Measurements from ENCODE around the gene TCEAL5.
"Not testable (repeated sequence)": the region's sequence is repeated elsewhere in the genome, so short reads cannot be mapped to it uniquely, and the experiment has no call there.

Gene TCEAL5

DNA sequence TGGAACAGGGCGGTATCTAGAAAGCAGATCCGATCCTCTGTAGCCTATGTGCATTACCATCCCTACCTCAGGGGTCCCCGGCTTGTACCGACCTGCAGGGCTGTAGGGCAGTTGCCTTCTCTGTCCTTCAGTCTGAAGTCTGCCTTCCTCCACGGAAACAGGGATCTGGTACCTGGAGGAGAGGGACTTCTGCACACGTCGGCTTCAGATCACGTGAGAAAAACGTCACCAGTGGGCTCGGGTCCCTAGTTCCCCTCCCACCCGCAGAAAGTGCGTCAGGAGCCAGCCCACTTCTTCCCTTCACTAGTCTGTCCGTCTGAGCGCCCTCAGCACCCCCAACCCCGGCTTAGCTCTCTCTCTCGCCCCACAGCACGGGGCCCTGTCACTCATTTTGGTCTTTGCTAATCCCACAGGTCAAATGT lies at the start of gene TCEAL5:
TCEAL5 (minus strand) TSS at position 170 of the 422 bp plus-strand sequence. CDS start 2,187 bp downstream, outside the sequence.
- DNase-seq = no peak

DNA sequence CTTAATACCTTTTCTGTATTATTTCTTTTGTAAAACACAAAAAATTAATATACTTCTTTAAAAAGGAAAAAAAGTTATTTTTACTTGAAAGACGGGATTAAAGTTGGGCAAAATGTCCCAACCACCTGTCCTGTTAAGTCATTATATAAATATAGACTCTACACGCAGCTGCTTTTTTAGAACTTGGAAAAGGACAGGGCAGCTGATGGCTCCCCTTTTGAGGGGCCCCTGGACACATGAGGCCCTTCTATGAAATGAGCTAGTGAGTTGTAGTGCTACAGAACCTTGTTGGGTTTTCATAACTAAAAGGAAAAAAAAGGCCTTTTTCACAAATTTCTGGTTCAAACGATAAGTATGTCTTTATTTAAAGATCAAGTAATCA lies 34.8 kb upstream of the TCEAL5 start:
- peak; percentile 58 for DNase-seq

DNA sequence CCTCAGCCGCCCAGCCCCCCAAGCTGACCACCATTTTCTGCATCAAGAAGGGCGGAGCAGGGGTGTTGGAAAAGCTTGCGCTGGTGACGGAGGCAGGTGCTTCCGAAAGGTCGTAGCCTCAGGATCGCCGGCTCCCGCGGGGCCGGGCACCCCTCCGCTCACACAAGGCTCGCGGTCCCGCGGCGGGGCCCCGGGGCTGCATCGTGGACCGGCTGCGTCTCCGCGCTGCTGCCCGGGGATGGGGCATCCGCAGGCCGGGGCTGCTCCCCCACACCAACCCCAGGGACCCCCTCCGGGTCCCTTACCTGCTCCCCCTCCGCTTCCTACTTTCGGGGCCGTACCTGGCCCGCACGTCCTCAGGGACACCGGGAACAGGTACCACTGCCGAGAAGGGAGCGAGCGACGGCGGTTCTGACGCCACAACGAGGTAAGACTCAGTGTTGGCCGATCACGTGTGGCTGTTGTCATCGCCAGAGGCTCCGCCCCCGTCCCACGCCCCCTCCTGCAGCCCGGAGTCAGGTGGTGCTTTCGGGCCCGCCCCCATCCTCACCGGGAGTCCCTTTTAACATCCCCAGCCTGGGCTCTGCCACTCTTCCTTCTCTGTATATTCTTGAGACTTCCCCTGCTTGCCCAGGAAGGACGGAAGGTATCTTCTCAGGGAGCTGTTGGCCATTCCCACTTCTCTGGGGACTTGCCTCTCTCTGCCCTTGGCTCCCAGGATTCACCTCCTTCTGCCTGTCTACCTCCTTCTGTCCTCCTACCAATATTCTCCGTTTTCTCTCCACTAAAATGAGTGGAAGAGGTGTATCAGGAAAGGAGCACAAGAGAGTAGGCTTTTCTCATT lies 34.2 kb upstream of the TCEAL5 start, which contains the start of gene BEX2:
BEX2 (minus strand) TSS at position 436 of the 844 bp plus-strand sequence. CDS start 1,014 bp downstream, outside the sequence.
- DNase-seq = peak; percentile 94

- peak; percentile 38 for DNase-seq
These were observed 33.5 kb upstream of the TCEAL5 start for GRCh38 chrX:103309860-103310554.

DNA sequence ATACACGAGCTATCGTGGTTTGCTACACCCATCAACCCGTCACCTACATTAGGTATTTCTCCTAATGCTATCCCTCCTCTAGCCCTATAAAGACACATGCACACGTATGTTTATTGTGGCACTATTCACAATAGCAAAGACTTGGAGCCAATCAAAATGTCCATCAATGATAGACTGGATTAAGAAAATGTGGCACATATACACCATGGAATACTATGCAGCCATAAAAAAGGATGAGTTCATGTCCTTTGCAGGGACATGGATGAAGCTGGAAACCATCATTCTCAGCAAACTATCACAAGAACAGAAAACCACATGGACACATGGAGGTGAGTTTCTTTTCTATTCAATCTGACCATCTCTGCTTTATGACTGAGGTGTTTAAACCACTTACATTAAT lies 29.1 kb upstream of the TCEAL5 start:
- DNase-seq = not testable (repeated sequence)

DNA sequence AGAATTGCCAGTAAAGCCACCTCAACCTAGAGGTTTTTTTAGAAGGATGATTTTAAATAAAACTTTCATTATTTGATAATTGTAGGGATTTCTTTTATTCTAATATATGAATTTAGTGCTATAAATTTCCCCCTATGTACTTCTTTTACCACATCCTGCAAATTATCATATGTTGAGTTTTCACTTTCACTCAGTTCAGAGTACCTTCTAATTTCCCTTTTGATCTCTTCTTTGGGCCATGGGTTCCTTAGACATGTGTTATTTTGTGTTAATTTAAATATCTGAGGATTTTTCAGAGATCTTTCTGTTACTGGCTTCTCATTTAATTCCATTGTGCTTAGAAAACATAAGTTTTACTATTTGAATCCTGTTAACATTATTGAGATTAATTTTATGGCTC lies 28.2 kb upstream of the TCEAL5 start:
- no peak for DNase-seq

- no peak for DNase-seq
These were observed 16.6 kb upstream of the TCEAL5 start for GRCh38 chrX:103293118-103293517.

DNA sequence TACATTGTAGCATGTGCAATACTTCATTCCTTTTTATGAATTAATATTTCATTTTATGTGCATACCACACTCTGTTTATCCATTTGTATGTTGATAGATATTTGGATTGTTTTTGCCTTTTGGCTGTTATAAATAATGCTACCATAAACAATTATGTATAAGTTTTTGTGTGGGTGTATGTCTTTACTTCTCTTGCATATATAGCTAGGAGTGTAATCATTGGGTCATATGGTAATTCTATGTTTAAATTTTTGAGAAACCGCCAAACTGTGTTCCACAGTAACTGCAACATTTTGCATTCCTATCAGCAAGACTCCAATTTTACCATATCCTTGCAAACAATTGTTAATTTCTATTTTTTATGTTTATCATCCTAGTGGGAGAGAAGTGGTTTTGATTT lies 3.1 kb upstream of the TCEAL5 start:
- DNase-seq = no peak

GRCh38 chrX:103275947-103276567 lies 493 bp downstream of the TCEAL5 start:
- DNase-seq = no peak

GRCh38 chrX:103274284-103274683 lies 2.3 kb downstream of the TCEAL5 start:
- no peak for DNase-seq

DNA sequence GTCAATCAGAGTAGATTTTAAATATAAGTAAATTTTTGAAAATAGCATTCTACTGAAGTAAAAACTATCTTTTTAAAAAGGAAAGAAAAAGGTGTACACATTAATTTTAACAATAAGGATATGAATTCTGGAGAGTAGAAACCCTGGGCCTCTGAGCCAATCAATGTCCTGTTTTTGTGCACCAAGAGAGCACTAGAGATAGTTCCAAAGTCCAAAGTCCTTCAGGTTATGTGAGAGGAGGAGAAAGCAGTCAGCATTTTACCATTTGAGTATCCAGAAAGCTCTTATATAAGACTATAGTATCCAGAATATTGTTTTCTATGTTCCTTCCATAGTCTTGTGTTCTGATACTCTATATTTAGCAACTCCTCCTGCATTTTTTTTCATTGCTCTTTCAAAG lies 18.3 kb downstream of the TCEAL5 start:
- DNase-seq = peak; percentile 63

GRCh38 chrX:103256651-103257050 lies 19.9 kb downstream of the TCEAL5 start:
- no peak for DNase-seq

DNA sequence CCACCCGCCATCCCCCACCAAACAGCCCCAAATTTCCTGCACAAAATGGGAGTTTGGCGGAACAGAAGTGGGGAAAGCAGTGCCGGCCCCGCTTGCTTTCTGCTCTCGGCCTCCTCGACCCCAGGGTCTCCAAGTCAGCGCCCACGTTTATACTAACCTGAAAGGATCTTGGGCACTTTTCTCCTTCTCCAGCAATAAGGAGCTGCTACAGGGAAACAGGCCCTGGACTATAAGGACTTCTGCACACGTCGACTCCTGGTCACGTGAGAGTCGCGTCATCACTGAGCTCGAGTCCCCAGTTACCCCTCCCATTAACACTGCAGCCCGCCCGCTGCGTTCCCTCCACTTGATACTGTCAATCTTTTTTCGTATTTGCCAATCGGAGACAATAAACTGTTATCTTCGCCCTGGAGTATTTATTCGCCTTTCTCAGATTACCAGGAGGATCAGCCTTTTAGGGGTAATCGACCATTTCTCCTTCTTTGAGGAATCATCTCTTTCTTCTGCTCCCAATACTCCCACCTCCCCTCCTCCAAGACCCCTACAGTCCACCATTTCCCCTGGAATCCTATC lies 21.5 kb downstream of the TCEAL5 start, which contains the start of gene TCEAL8:
TCEAL8 (minus strand) TSS at position 235 of the 573 bp plus-strand sequence. CDS start 1,176 bp downstream, outside the sequence.
- DNase-seq = peak; percentile 92

DNA sequence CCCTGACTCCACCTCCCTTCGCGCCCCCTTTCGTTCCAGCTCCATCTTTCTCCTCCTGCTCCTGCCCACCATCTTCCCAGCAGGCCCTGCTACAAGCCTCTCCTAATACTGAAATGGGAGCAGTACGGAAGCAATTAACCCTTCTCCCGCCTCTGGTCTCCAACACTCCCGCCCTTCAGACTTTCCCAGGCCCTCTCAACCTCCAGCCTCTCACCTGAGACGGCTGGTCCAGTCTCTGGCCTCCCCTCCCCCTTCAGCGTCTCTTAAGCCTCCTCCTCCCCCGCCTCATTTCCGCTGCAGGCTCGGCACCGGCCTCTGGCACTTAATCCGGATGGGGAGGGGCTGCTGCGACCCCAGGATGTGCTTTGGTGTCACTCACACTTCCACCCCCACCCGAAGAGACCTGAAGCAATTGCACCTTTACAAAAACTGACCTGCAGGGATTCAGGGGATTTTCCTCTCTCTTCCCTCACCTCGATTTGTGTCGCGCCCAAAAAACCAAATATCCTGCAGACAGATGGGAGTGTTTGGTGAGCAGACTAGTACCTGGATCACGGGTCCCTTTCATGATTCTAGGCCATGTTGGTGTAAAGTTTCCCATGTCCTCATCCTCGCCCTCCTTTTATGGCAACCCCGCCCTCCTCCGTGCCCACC lies 22.3 kb downstream of the TCEAL5 start:
- peak; percentile 67 for DNase-seq

DNA sequence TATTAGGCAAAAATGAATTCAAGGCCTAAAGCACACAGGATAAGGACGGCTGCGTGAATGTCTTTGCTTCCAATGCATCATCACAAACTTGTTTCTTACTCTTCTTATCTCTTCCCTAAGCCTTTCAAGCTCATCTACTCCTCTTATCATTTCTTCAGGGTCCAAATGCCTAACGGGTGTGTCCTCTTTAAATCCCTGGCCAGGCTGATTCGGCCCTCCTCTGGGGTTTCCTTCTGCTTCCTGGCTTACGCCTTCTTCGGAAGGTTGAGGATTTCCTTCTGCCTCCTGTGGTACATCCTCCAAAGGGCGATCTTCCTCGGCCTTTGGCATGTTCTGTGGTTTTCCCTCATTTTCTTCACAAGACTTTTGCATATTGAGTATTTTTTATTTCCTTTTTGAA lies 22.9 kb downstream of the TCEAL5 start:
- no peak for DNase-seq

GRCh38 chrX:103250977-103251376 lies 25.6 kb downstream of the TCEAL5 start:
- DNase-seq = peak; percentile 39

GRCh38 chrX:103249805-103250204 lies 26.7 kb downstream of the TCEAL5 start:
- DNase-seq = no peak

DNA sequence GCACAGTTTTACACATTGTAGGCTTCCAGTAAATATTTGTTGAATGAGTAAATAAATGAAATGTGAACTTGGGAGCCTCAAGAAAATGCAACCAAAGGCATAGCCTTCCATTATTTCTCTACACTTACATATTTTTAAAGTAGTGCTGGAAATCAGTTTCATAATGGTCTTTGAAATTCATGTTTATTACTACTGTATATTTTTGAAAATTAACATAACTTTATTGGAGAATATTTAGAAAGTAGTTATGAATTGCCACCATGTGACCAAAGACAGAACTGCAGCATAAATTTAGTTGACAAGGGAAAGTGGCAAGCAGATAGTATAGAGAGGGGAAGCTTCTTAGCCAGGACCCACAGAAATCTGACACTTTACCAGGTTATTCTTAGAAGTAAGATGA lies 28.0 kb downstream of the TCEAL5 start:
- DNase-seq = peak; percentile 43

- no peak for DNase-seq
These were observed 36.4 kb downstream of the TCEAL5 start for GRCh38 chrX:103240155-103240554.

GRCh38 chrX:103236296-103236695 lies 40.3 kb downstream of the TCEAL5 start:
- DNase-seq = no peak

GRCh38 chrX:103235608-103236007 lies 40.9 kb downstream of the TCEAL5 start:
- DNase-seq = not testable (repeated sequence)

- DNase-seq = no peak
These were observed 41.7 kb downstream of the TCEAL5 start for GRCh38 chrX:103234869-103235268.
